HepG2 (cell line): ENCODE results near the gene WIPF2. TPM values are rescaled to one million over a fixed set of nuclear protein-coding genes. Genes with fewer than 3 reads are reported as not detected.

ENCODE experiments used
- ATF7-NPFF ChIP-seq: sonication (generic); formaldehyde crosslinking; IDR thresholded peaks from 2 replicates; pipeline ENCODE4 v1.8.1; 2023; ENCODE audit warnings: mild to moderate bottlenecking, low read depth, missing genetic modification reagents, moderate library complexity
- CTCF ChIP-seq: sonication (generic); formaldehyde crosslinking; IDR thresholded peaks from 2 replicates; pipeline ENCODE4 v1.5.0; 2020; ENCODE audit warnings: mild to moderate bottlenecking, missing genetic modification reagents, moderate library complexity
- FOSL1 ChIP-seq: sonication (generic); formaldehyde crosslinking; IDR thresholded peaks from 2 replicates; pipeline ENCODE4 v1.9.0; 2021; ENCODE audit warnings: missing genetic modification reagents, borderline replicate concordance
- NFAT5 ChIP-seq: sonication (generic); formaldehyde crosslinking; IDR thresholded peaks from 2 replicates; pipeline ENCODE4 v1.4.0; 2020; ENCODE audit warnings: missing genetic modification reagents
- SAFB2 ChIP-seq: sonication (generic); formaldehyde crosslinking; IDR thresholded peaks from 2 replicates; pipeline ENCODE4 v1.5.1; 2020; ENCODE audit warnings: missing genetic modification reagents, low read depth, mild to moderate bottlenecking, borderline replicate concordance
- SAP130 ChIP-seq: IDR thresholded peaks from 2 replicates; pipeline ENCODE4 v1.6.1; 2016; ENCODE audit warnings: low read depth
- ZBTB40 ChIP-seq, 2 experiments: fragments of 450-650 bp in 1 of 2; sonication (generic) in 1 of 2; formaldehyde crosslinking in 1 of 2; IDR thresholded peaks; 2 replicates each; pipeline versions ENCODE4 v1.6.1 to v1.8.0; 2016 to 2022; ENCODE audit warnings: antibody characterized with exemption in 1 of 2, mild to moderate bottlenecking in 1 of 2, missing genetic modification reagents in 1 of 2
- ZFP1 ChIP-seq: IDR thresholded peaks from 2 replicates; pipeline ENCODE4 v1.6.1; 2016
- ZMAT5 ChIP-seq: sonication (generic); formaldehyde crosslinking; IDR thresholded peaks from 2 replicates; pipeline ENCODE4 v1.5.0; 2020; ENCODE audit warnings: mild to moderate bottlenecking, low read depth, missing genetic modification reagents, borderline replicate concordance
- ZNF776 ChIP-seq: sonication (generic); formaldehyde crosslinking; IDR thresholded peaks from 2 replicates; pipeline ENCODE4 v1.4.0; 2020; ENCODE audit warnings: mild to moderate bottlenecking, missing genetic modification reagents
- polyA plus RNA-seq, 8 experiments: library from polyadenylated mRNA; depleted of rRNA in 3 of 8; stranded (reverse) in 7 of 8; unstranded in 1 of 8; fragments of >200 nt; fragmentation: Illumina TruSeq in 4 of 8; extraction: Trizol in 4 of 8; gene quantifications; 2 replicates each; pipeline versions ENCODE4 v1.2.1 to v1.2.3, GENCODE V29; 2011 to 2016; ENCODE audit warnings: low read depth in 4 of 8, missing spikeins in 1 of 8, mixed read lengths in 1 of 8; ENCODE audit not compliant: insufficient read depth in 1 of 8
- total RNA-seq, 5 experiments: library from RNA; depleted of rRNA; stranded (reverse); fragments of >200 nt; fragmentation: Illumina TruSeq; extraction: Trizol; gene quantifications; 2 replicates each; pipeline ENCODE4 v1.2.3, GENCODE V29; 2016; ENCODE audit warnings: low read depth in 1 of 5

The WIPF2 gene
- total and polyA plus RNA-seq, 2 of the 13 experiments (the other 11 are each of a cell fraction or from before 2014, with no cell fraction given), result 7.2 to 10.8 TPM

DNA sequence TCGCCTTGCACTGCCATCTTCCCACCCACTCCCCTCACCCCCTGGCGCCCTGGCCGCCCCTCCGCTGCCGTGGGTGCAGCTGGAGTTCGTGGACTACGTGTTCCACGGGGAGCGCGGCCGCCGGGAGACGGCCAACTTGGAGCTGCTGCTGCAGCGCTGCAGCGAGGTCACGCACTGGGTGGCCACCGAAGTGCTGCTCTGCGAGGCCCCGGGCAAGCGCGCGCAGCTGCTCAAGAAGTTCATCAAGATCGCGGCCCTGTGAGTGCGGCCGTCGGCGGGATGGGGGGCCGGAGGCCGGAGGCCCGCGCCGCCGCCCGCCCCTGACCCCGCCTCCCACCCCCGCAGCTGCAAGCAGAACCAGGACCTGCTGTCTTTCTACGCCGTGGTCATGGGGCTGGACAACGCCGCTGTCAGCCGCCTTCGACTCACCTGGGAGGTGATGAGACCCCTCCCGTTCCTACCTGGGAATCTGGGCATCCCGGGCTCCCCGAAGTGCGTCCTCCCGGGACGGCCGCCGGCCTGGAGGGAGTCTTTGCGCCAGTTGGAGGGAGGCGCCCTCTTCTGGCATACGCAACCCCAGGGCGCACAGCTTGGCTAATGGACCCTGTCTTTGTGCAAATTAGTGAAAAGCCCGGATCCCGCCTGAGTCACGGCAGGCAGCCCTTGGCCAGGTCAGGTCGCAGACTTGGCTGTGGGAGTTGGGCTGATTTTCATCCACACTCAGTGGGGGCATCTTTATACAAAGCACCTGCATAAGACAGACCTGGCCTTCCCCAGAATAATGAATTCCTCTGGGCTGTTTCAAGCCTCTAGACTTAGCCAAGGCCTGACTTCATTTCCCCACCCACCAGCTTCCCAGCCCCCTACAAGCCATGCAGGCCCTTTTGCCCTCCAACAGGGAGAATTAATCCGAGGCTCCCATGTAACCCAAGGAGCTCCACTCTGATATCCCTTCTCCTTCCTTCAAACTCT lies 27.6 kb upstream of the WIPF2 start (continued):
- TF ChIP-seq CTCF (CRISPR knock-in tag) (peak; percentile 96), FOSL1 (CRISPR knock-in tag) (no peak), ZBTB40 (IDR thresholded peaks at IDR 0.05) (no peak), ZBTB40 (CRISPR knock-in tag; IDR thresholded peaks at IDR 0.05) (no peak), SAFB2 (CRISPR knock-in tag) (0 out of 2 replicates have a peak, but pooled peaks have one; percentile 44), ATF7-NPFF (CRISPR knock-in tag) (peak; percentile 33; the same call in 1 of the 2 replicates), ZNF776 (peak; percentile 63), ZMAT5 (no peak), SAP130 (peak; percentile 69), ZFP1 (CRISPR knock-in tag) (0 out of 2 replicates have a peak, but pooled peaks have one; percentile 46), NFAT5 (0 out of 2 replicates have a peak, but pooled peaks have one; percentile 32)
